Measurements from ENCODE around the gene HMGCS2. TPM values are rescaled to one million over a fixed set of nuclear protein-coding genes. Genes with fewer than 3 reads are reported as not detected.

HMGCS2 gene
- total RNA-seq, 5 donors from 2014 or later (not counting 1 experiment from before 2014, with no cell fraction given), result 0.35 to 0.82 (median 0.56) TPM; not detected in 2

DNA sequence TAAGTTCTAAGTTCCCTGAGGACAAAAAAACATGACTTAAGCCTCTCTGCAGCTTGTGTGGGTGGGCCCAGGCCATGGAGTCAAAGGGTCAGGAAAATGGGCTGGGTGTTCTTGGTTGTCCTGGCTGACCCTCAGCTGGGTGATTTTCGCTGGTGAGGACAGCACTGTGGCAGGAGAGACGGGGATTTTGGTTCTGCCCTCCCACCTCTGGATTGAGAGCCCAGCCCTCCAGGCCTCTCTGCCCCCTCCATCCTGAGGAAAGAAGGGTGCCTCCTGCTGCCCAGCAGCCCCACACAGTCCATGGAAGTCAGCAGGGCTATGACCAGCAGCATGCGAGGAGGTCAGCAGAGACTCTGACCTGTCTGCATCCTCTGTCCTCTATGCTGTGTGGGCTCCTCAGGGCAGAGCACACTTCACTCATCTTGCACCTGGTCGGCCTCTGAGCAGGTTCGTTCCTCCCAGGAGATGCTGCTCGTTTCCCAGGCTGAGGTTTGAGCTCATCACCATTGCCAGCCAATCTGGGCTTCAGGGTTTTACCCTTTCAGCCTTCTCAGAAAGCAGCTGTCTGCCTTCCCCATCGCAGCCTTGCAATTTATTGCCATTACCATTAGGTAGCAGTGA is 30.5 kb downstream of the HMGCS2 start:
- no peak for DNase-seq
- Mint-ChIP-seq H3K27ac (no peak overlapping the region), H3K4me1 (no peaks in the 10 kb centered on the region), H3K9me3 (no peaks in the 10 kb centered on the region), H3K4me3 (no peak overlapping the region), H3K27me3 (no peaks in the 10 kb centered on the region), H3K36me3 (peaks cover 5% of the 10 kb centered on the region)
- Histone ChIP-seq H3K27me3 (replicated peaks in 1 of 2; ENCODE audit: control insufficient read depth in 2 of 2, extremely low read depth in 1 of 2, insufficient read depth in 2 of 2, low read length in 1 of 2) (peaks cover 0 to 5% of the 10 kb centered on the region in 2 experiments), H3K36me3 (ENCODE audit: control insufficient read depth in 2 of 2, extremely low read depth in 1 of 2, insufficient read depth in 1 of 2, low read length in 1 of 2) (peaks cover 0 to 21% of the 10 kb centered on the region in 2 donors), H3K4me1 (ENCODE audit: control insufficient read depth in 1 of 2, extremely low read depth in 1 of 2, insufficient read depth in 2 of 2, low read length in 2 of 2) (no peaks in the 10 kb centered on the region), H3K4me3 (ENCODE audit: control insufficient read depth in 1 of 2, extremely low read depth in 1 of 2, low read length in 1 of 2) (no peak overlapping the region), H3K27ac (ENCODE audit: low read length) (no peak overlapping the region), H3K9me3 (no peaks in the 10 kb centered on the region)
- CTCF ChIA-PET, result no interaction called here
- ATAC-seq (replicated peaks in 1 of 4), result no peak
- POLR2A ChIA-PET, result no interaction called here
- WGBS (ENCODE audit: insufficient coverage), result 78% methylated on average over 4 of the region's 7 CpGs

DNA sequence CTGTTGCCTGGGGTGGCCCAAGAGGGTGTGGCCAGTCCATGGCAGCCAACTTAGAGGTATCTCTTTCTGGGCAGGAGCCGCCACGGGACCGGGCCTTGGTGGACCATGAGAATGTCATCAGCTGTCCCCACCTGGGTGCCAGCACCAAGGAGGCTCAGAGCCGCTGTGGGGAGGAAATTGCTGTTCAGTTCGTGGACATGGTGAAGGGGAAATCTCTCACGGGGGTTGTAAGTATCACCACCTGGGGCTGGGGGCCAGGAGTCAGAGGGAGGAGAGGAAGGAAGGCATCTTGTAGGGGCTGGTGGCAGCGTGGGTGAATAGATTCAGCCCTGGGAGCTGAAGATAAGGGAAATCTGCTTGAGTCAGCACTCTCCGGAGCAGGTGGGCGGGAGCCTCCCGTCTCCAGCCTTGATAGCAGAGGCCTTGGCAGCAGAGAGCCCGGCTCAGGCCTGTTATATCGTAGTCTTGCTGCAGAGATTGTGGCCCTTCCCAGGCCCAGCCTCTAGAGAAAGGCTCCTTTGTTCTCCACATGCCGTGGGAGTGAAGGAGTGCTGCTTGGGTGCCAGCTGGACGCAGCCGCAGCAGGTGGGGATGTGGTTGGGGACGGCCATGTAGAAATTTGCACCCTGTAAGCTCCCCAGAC is 31.5 kb downstream of the HMGCS2 start:
- Mint-ChIP-seq H3K27ac (no peak overlapping the region), H3K9me3 (no peaks in the 10 kb centered on the region), H3K4me1 (no peaks in the 10 kb centered on the region), H3K4me3 (no peak overlapping the region), H3K36me3 (peaks cover 5% of the 10 kb centered on the region), H3K27me3 (no peaks in the 10 kb centered on the region)
- DNase-seq (no peak), ATAC-seq (replicated peaks in 1 of 4) (no peak)
- ChIA-PET CTCF (interaction anchor here in 1 of 2 donors (0.7 kb wide), 1 partner anchor 13 kb away, joined by 7 read pairs; no protein-coding TSS in a partner anchor), POLR2A (no interaction called here)
- Histone ChIP-seq H3K27ac (ENCODE audit: low read length) (no peak overlapping the region), H3K27me3 (replicated peaks in 1 of 2; ENCODE audit: control insufficient read depth in 2 of 2, extremely low read depth in 1 of 2, insufficient read depth in 2 of 2, low read length in 1 of 2) (peaks cover 0 to 2% of the 10 kb centered on the region in 2 experiments), H3K4me3 (ENCODE audit: control insufficient read depth in 1 of 2, extremely low read depth in 1 of 2, low read length in 1 of 2) (no peak overlapping the region), H3K4me1 (ENCODE audit: control insufficient read depth in 1 of 2, extremely low read depth in 1 of 2, insufficient read depth in 2 of 2, low read length in 2 of 2) (no peaks in the 10 kb centered on the region), H3K36me3 (ENCODE audit: control insufficient read depth in 2 of 2, extremely low read depth in 1 of 2, insufficient read depth in 1 of 2, low read length in 1 of 2) (peaks cover 0 to 21% of the 10 kb centered on the region in 2 donors), H3K9me3 (no peaks in the 10 kb centered on the region)
- WGBS (ENCODE audit: insufficient coverage), result 65% methylated on average over 6 of the region's 16 CpGs

DNA sequence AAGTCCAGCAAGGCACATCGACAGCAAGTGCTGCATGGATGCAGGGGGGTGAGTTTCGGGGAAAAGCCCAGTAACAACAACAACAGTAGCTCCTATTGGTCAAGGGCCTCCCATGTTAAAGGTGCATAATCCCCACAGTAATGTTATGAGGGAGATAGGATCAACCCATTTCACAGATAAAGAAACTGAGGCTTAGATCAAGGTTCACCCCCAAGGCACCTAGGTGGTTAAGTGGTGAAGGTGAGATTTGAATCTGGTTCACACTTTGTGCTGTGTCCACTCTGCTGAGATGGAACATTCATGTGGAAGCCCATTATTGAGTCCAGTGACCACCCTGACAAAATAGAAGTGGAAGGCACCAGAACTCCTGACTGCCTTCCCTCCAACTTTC is 32.1 kb downstream of the HMGCS2 start:
- POLR2A ChIA-PET, result no interaction called here
- Histone ChIP-seq H3K27me3 (replicated peaks in 1 of 2; ENCODE audit: control insufficient read depth in 2 of 2, extremely low read depth in 1 of 2, insufficient read depth in 2 of 2, low read length in 1 of 2) (peaks cover 0 to 2% of the 10 kb centered on the region in 2 experiments), H3K27ac (ENCODE audit: low read length) (no peak overlapping the region), H3K36me3 (ENCODE audit: control insufficient read depth in 2 of 2, extremely low read depth in 1 of 2, insufficient read depth in 1 of 2, low read length in 1 of 2) (peaks cover 0 to 18% of the 10 kb centered on the region in 2 donors), H3K9me3 (no peaks in the 10 kb centered on the region), H3K4me1 (ENCODE audit: control insufficient read depth in 1 of 2, extremely low read depth in 1 of 2, insufficient read depth in 2 of 2, low read length in 2 of 2) (no peaks in the 10 kb centered on the region), H3K4me3 (ENCODE audit: control insufficient read depth in 1 of 2, extremely low read depth in 1 of 2, low read length in 1 of 2) (no peak overlapping the region)
- Mint-ChIP-seq H3K27me3 (no peaks in the 10 kb centered on the region), H3K27ac (no peak overlapping the region), H3K4me3 (no peak overlapping the region), H3K9me3 (no peaks in the 10 kb centered on the region), H3K4me1 (no peaks in the 10 kb centered on the region), H3K36me3 (peaks cover 5% of the 10 kb centered on the region)
- no peak for DNase-seq
- no CpG with 5 or more reads among the region's 2 CpGs for WGBS (ENCODE audit: insufficient coverage)
- CTCF ChIA-PET, result no interaction called here
- no peak for ATAC-seq (replicated peaks in 1 of 4)

DNA sequence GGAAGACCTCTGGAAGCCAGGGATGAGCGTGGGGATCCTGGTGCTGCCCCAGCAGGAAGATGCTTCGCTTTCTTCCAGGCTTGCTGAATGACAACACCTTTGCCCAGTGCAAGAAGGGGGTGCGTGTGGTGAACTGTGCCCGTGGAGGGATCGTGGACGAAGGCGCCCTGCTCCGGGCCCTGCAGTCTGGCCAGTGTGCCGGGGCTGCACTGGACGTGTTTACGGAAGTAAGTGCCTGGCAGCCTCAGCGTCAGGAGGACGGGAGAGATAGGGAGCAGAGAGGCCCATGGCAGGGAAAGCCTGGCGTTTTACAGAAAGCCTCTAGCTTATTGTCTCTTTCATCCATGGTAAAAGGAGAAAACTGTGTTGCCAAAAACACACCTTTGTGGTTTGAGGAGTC is 33.5 kb downstream of the HMGCS2 start:
- ChIA-PET CTCF (no interaction called here), POLR2A (no interaction called here)
- Histone ChIP-seq H3K27ac (ENCODE audit: low read length) (no peak overlapping the region), H3K9me3 (no peaks in the 10 kb centered on the region), H3K36me3 (ENCODE audit: control insufficient read depth in 2 of 2, extremely low read depth in 1 of 2, insufficient read depth in 1 of 2, low read length in 1 of 2) (peaks cover 0 to 15% of the 10 kb centered on the region in 2 donors), H3K27me3 (replicated peaks in 1 of 2; ENCODE audit: control insufficient read depth in 2 of 2, extremely low read depth in 1 of 2, insufficient read depth in 2 of 2, low read length in 1 of 2) (peaks cover 0 to 2% of the 10 kb centered on the region in 2 experiments), H3K4me3 (ENCODE audit: control insufficient read depth in 1 of 2, extremely low read depth in 1 of 2, low read length in 1 of 2) (no peak overlapping the region), H3K4me1 (ENCODE audit: control insufficient read depth in 1 of 2, extremely low read depth in 1 of 2, insufficient read depth in 2 of 2, low read length in 2 of 2) (no peaks in the 10 kb centered on the region)
- no peaks in the 10 kb centered on the region for H3K9me3 Mint-ChIP-seq
- no peak overlapping the region for H3K27ac Mint-ChIP-seq
- no peaks in the 10 kb centered on the region for H3K27me3 Mint-ChIP-seq
- H3K4me1 Mint-ChIP-seq, result no peaks in the 10 kb centered on the region
- DNase-seq (no peak), ATAC-seq (replicated peaks in 1 of 4) (no peak)
- peaks cover 5% of the 10 kb centered on the region for H3K36me3 Mint-ChIP-seq
- 91% methylated on average over 11 of the region's 14 CpGs for WGBS (ENCODE audit: insufficient coverage)
- H3K4me3 Mint-ChIP-seq, result no peak overlapping the region

DNA sequence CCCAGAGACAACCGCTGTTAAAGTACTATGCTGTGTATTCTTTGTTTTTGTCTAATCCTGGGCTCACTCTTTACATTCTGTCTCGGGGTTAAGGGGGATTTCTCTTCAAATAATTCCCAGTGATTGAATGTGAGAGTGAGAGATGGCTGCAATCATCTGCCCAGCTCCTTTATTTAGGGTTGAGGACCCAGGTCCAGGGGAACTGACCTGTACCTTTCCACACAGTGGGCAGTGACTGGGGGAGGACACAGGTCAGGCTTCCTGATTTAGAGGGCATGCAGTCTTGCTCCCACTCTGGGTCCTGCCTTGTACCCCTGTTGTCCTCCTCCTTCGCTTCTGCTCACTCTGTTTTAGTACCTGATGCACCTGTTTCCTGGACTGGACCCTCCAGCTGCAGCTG is 35.0 kb downstream of the HMGCS2 start:
- DNase-seq (no peak), ATAC-seq (replicated peaks in 1 of 4) (no peak)
- Mint-ChIP-seq H3K4me3 (no peak overlapping the region), H3K4me1 (no peaks in the 10 kb centered on the region), H3K9me3 (no peaks in the 10 kb centered on the region), H3K27me3 (no peaks in the 10 kb centered on the region), H3K36me3 (peaks cover 9% of the 10 kb centered on the region), H3K27ac (no peak overlapping the region)
- ChIA-PET CTCF (no interaction called here), POLR2A (no interaction called here)
- Histone ChIP-seq H3K9me3 (no peaks in the 10 kb centered on the region), H3K36me3 (ENCODE audit: control insufficient read depth in 2 of 2, extremely low read depth in 1 of 2, insufficient read depth in 1 of 2, low read length in 1 of 2) (peaks cover 3 to 15% of the 10 kb centered on the region in 2 donors), H3K4me1 (ENCODE audit: control insufficient read depth in 1 of 2, extremely low read depth in 1 of 2, insufficient read depth in 2 of 2, low read length in 2 of 2) (no peaks in the 10 kb centered on the region), H3K27ac (ENCODE audit: low read length) (no peak overlapping the region), H3K4me3 (ENCODE audit: control insufficient read depth in 1 of 2, extremely low read depth in 1 of 2, low read length in 1 of 2) (no peak overlapping the region), H3K27me3 (replicated peaks in 1 of 2; ENCODE audit: control insufficient read depth in 2 of 2, extremely low read depth in 1 of 2, insufficient read depth in 2 of 2, low read length in 1 of 2) (peaks cover 0 to 2% of the 10 kb centered on the region in 2 experiments)
- WGBS (ENCODE audit: insufficient coverage), result 51% methylated on average over 2 of the region's 3 CpGs

DNA sequence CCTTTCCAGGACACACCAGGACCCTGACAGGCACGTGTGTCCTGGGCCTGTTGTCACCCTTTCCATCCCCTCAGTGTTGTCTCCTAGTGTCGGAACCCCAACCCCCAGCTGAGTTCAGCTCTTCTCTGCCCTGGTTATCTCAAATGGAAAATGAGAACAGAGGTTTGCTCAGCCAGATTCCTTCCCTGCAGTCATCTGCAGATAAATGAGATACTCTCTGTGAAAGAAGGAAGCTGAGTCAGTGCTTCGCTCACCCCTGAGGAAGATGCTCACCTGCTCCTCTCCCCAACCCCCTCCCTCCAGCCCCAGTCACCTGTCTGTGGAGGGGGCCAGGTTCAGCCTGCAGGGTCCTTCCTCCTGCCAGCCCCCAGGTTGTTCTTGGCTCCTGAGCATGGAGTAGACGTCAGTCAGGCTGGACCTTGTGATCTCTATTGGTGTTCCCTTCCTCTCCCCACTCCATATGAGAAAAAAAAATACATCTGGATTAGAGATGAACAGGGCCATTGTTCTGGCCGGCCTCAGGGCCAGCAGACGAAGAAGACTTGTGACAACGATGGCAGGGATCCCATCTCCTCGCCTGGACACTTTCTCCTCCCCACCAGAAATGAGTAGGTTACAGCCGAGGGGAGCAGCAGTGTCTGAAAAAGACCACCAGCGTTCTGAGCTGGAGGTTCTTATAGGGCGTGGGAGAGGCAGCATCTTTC is 36.1 kb downstream of the HMGCS2 start:
- H3K27me3 ChIP-seq (replicated peaks in 1 of 2; ENCODE audit: control insufficient read depth in 2 of 2, extremely low read depth in 1 of 2, insufficient read depth in 2 of 2, low read length in 1 of 2), result peaks cover 0 to 2% of the 10 kb centered on the region in 2 experiments
- H3K4me1 ChIP-seq (ENCODE audit: control insufficient read depth in 1 of 2, extremely low read depth in 1 of 2, insufficient read depth in 2 of 2, low read length in 2 of 2), result no peaks in the 10 kb centered on the region
- ChIA-PET CTCF (no interaction called here), POLR2A (no interaction called here)
- WGBS (ENCODE audit: insufficient coverage), result 71% methylated on average over 1 of the region's 11 CpGs
- no peak overlapping the region for H3K27ac ChIP-seq (ENCODE audit: low read length)
- Mint-ChIP-seq H3K36me3 (peaks cover 9% of the 10 kb centered on the region), H3K4me1 (no peaks in the 10 kb centered on the region), H3K9me3 (no peaks in the 10 kb centered on the region), H3K27me3 (no peaks in the 10 kb centered on the region), H3K4me3 (no peak overlapping the region), H3K27ac (no peak overlapping the region)
- DNase-seq, result no peak
- H3K36me3 ChIP-seq (ENCODE audit: control insufficient read depth in 2 of 2, extremely low read depth in 1 of 2, insufficient read depth in 1 of 2, low read length in 1 of 2), result peaks cover 3 to 7% of the 10 kb centered on the region in 2 donors
- no peak for ATAC-seq (replicated peaks in 1 of 4)
- no peaks in the 10 kb centered on the region for H3K9me3 ChIP-seq
- no peak overlapping the region for H3K4me3 ChIP-seq (ENCODE audit: control insufficient read depth in 1 of 2, extremely low read depth in 1 of 2, low read length in 1 of 2)
